D721Med (cell line): Measurements from ENCODE around the gene TRERF1.
"Not testable (repeated sequence)": the region's sequence is repeated elsewhere in the genome, so short reads cannot be mapped to it uniquely, and the experiment has no call there.

ENCODE experiments used
- DNase-seq: peaks from one replicate; pipeline ENCODE4 v3.0.0; 2011; ENCODE audit warnings: low spot score; ENCODE audit not compliant: insufficient read length
- FAIRE-seq: peaks from 2 replicates; lab custom pipeline; 2011; peaks lifted over from hg19 to GRCh38; lab: Jason Lieb, UNC
- CTCF ChIP-seq: IDR thresholded peaks from 2 replicates; pipeline ENCODE4 v1.5.1; 2012; ENCODE audit warnings: mild to moderate bottlenecking, control low read depth; ENCODE audit not compliant: insufficient read depth; ENCODE audit errors: missing control alignments

The TRERF1 gene

GRCh38 chr6:42203183-42203582 is 248.5 kb downstream of the TRERF1 start:
- DNase-seq: no peak

GRCh38 chr6:42202131-42202915 is 249.4 kb downstream of the TRERF1 start:
- not testable (repeated sequence) for DNase-seq, FAIRE-seq

More at GRCh38 chr6:42203183-42203582, 248.5 kb downstream of the TRERF1 start:
- FAIRE-seq: no peak
- TF ChIP-seq CTCF: no peak

- DNase-seq: no peak
- no peak for TF ChIP-seq CTCF
- FAIRE-seq: no peak
These were observed 250.3 kb downstream of the TRERF1 start for GRCh38 chr6:42201382-42201781.

GRCh38 chr6:42200035-42200434 is 251.7 kb downstream of the TRERF1 start:
- DNase-seq (no peak), FAIRE-seq (no peak)
- no peak for TF ChIP-seq CTCF

GRCh38 chr6:42199106-42199981 is 252.4 kb downstream of the TRERF1 start:
- DNase-seq (no peak), FAIRE-seq (no peak)
- no peak for TF ChIP-seq CTCF

- FAIRE-seq (peak; percentile 97), DNase-seq (peak; percentile 55)
- no peak for TF ChIP-seq CTCF
These were observed 254.0 kb downstream of the TRERF1 start for GRCh38 chr6:42197555-42198362.

- no peak for TF ChIP-seq CTCF
- DNase-seq (no peak), FAIRE-seq (no peak)
These were observed 256.3 kb downstream of the TRERF1 start for GRCh38 chr6:42195415-42195814.
